Upper lobe of right lung (tissue), 1 donor: Measurements from ENCODE around the gene SHISA3. TPM values are rescaled to one million over a fixed set of nuclear protein-coding genes. Genes with fewer than 3 reads are reported as not detected.

Experiments used
- ATAC-seq: fragments of 200-7000 bp; cut with Tn5 transposase; one replicate; pipeline ENCODE4 v1.9.1; 2020; ENCODE audit warnings: mild to moderate bottlenecking, moderate library complexity
- DNase-seq: peaks from one replicate; pipeline ENCODE4 v3.0.0-alpha.2; 2020
- H3K27ac ChIP-seq: fragments of 200-600 bp; one replicate; pipeline ENCODE4 v1.8.0; 2022
- H3K27me3 ChIP-seq: fragments of 200-600 bp; one replicate; pipeline ENCODE4 v1.8.0; 2022; ENCODE audit warnings: mild to moderate bottlenecking
- H3K36me3 ChIP-seq: fragments of 200-600 bp; one replicate; pipeline ENCODE4 v1.8.0; 2022
- H3K4me1 ChIP-seq: fragments of 200-600 bp; one replicate; pipeline ENCODE4 v1.8.0; 2022
- H3K4me3 ChIP-seq: fragments of 200-600 bp; one replicate; pipeline ENCODE4 v1.8.0; 2022; ENCODE audit warnings: mild to moderate bottlenecking
- H3K9me3 ChIP-seq: fragments of 200-600 bp; one replicate; pipeline ENCODE4 v1.8.0; 2022
- CTCF ChIP-seq: fragments of 200-600 bp; IDR thresholded peaks from one replicate; pipeline ENCODE4 v1.8.0; 2022; ENCODE audit warnings: antibody characterized with exemption
- intact Hi-C: fragments of 100-400 bp; cut with DNase I; formaldehyde crosslinking; loops from one replicate; pipeline ENCODE4 v1.11.0; 2022
- total RNA-seq: library from RNA; stranded (reverse); fragmentation: NEBNext Ultra II Directional; extraction: Animal tissue kit (Norgen Biotek cat#: 25700); gene quantifications from one replicate; pipeline ENCODE4 v1.2.1, GENCODE V29; 2021
- donor health status: DM: no; HTN: yes; CAD: no; lungs with severe emphysema.

Gene SHISA3
- total RNA-seq, 1 donor from 2014 or later = 5.8 TPM

GRCh38 chr4:42357325-42357724 lies 40.0 kb upstream of the SHISA3 start:
- intact Hi-C loops = no loop called here
- no peak overlapping the region for H3K4me3 ChIP-seq
- H3K27ac ChIP-seq = no peak overlapping the region
- no peaks in the 10 kb centered on the region for H3K36me3 ChIP-seq
- H3K27me3 ChIP-seq = no peaks in the 10 kb centered on the region
- no peak for DNase-seq
- TF ChIP-seq CTCF = no peak
- no peaks in the 10 kb centered on the region for H3K9me3 ChIP-seq
- H3K4me1 ChIP-seq = no peaks in the 10 kb centered on the region
- no peak for ATAC-seq

- no peak for ATAC-seq
- H3K36me3 ChIP-seq = no peaks in the 10 kb centered on the region
- H3K27me3 ChIP-seq = no peaks in the 10 kb centered on the region
- TF ChIP-seq CTCF = no peak
- no peaks in the 10 kb centered on the region for H3K9me3 ChIP-seq
- intact Hi-C loops = no loop called here
- H3K4me1 ChIP-seq = no peaks in the 10 kb centered on the region
- H3K27ac ChIP-seq = peak overlapping the region; percentile 39
- H3K4me3 ChIP-seq = peak overlapping the region; percentile 20
- DNase-seq = no peak
These were observed 37.6 kb upstream of the SHISA3 start for GRCh38 chr4:42359711-42360110.

- intact Hi-C loops = no loop called here
- DNase-seq (no peak), ATAC-seq (no peak)
- no peaks in the 10 kb centered on the region for H3K4me1 ChIP-seq
- H3K4me3 ChIP-seq = peak overlapping the region; percentile 20
- no peaks in the 10 kb centered on the region for H3K9me3 ChIP-seq
- H3K27me3 ChIP-seq = no peaks in the 10 kb centered on the region
- H3K27ac ChIP-seq = no peak overlapping the region
- no peak for TF ChIP-seq CTCF
- H3K36me3 ChIP-seq = no peaks in the 10 kb centered on the region
These were observed 37.0 kb upstream of the SHISA3 start for GRCh38 chr4:42360256-42360669.

GRCh38 chr4:42361456-42361855 lies 35.8 kb upstream of the SHISA3 start:
- Histone ChIP-seq H3K4me1 (no peaks in the 10 kb centered on the region), H3K27ac (no peak overlapping the region), H3K9me3 (no peaks in the 10 kb centered on the region), H3K4me3 (no peak overlapping the region), H3K27me3 (no peaks in the 10 kb centered on the region), H3K36me3 (no peaks in the 10 kb centered on the region)
- ATAC-seq = no peak
- TF ChIP-seq CTCF = no peak
- intact Hi-C loops = no loop called here
- no peak for DNase-seq

- ATAC-seq = no peak
- intact Hi-C loops = no loop called here
- H3K27ac ChIP-seq = no peak overlapping the region
- no peak for DNase-seq
- H3K4me3 ChIP-seq = no peak overlapping the region
- no peaks in the 10 kb centered on the region for H3K36me3 ChIP-seq
- no peaks in the 10 kb centered on the region for H3K4me1 ChIP-seq
- no peaks in the 10 kb centered on the region for H3K27me3 ChIP-seq
- no peaks in the 10 kb centered on the region for H3K9me3 ChIP-seq
- no peak for TF ChIP-seq CTCF
These were observed 34.7 kb upstream of the SHISA3 start for GRCh38 chr4:42362591-42362990.

- intact Hi-C loops = no loop called here
- Histone ChIP-seq H3K36me3 (no peaks in the 10 kb centered on the region), H3K27me3 (no peaks in the 10 kb centered on the region), H3K27ac (no peak overlapping the region), H3K9me3 (no peaks in the 10 kb centered on the region), H3K4me3 (no peak overlapping the region), H3K4me1 (no peaks in the 10 kb centered on the region)
- DNase-seq = no peak
- no peak for TF ChIP-seq CTCF
- ATAC-seq = no peak
These were observed 33.7 kb upstream of the SHISA3 start for GRCh38 chr4:42363614-42364013.
